ENCODE measurements around the gene MRPL34. TPM values are rescaled to one million over a fixed set of nuclear protein-coding genes. Genes with fewer than 3 reads are reported as not detected.

MRPL34 gene
- total RNA-seq, 4 donors from 2014 or later: 42.7 to 89.5 (median 73.1) TPM

DNA sequence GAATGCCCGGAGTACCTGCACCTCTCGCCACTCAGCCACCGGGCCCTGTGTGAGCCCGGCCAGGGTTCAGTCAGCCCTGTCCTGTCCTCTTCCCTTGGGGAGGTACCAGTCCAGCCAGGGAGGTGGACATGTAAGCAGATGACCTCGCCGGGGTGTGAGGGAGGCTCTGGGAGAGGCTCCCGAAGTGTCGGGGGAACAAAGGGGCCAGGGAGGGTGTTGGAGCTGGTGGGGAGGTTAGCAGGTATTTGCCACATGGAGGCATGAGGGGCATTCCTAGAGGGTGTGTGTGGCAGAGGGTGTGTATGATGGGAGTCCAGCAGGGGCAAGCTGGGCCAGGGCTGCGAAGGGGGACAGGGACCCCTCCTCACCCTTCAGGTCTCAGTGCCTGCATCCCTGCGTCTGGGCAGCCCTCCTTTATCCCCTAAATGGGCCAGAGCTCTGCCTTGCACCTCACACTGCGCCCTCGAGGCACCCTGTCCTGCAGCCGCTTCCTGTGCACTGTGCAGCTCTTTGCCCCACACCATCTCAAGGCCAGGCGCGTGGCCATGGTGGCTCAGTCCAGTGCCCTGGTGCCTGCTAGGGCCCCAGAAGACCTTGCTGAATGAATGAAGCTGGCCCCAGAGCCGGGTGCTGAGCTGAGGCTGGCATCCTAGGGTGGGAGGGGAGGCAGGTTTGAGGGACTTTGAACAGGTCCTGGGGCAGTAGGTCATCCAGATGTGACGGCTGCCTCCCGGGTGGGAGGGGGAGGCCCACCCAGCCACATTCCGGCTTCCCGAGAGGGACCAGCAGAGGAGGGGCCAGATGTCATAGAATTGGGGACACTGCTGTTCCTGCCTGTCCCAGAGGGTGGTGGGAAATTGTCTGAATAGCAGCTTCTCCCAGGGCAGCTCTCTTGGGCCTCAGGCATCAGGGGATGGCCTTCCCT, 6.8 kb downstream of the MRPL34 start:
- 68% methylated on average over 17 of the region's 20 CpGs for WGBS
- Histone ChIP-seq H3K9me3 (no peaks in the 10 kb centered on the region), H3K27ac (no peak overlapping the region), H3K4me3 (no peak overlapping the region), H3K27me3 (no peaks in the 10 kb centered on the region), H3K36me3 (peaks cover 28% of the 10 kb centered on the region), H3K4me1 (peaks cover 30% of the 10 kb centered on the region)
- TF ChIP-seq POLR2A (IDR thresholded peaks at IDR 0.05) (no peak), EP300 (IDR thresholded peaks at IDR 0.05) (no peak), POLR2AphosphoS5 (IDR thresholded peaks at IDR 0.05) (no peak), CTCF (IDR thresholded peaks at IDR 0.05) (no peak)
- DNase-seq (ENCODE audit: low spot score in 2 of 2): no peak

DNA sequence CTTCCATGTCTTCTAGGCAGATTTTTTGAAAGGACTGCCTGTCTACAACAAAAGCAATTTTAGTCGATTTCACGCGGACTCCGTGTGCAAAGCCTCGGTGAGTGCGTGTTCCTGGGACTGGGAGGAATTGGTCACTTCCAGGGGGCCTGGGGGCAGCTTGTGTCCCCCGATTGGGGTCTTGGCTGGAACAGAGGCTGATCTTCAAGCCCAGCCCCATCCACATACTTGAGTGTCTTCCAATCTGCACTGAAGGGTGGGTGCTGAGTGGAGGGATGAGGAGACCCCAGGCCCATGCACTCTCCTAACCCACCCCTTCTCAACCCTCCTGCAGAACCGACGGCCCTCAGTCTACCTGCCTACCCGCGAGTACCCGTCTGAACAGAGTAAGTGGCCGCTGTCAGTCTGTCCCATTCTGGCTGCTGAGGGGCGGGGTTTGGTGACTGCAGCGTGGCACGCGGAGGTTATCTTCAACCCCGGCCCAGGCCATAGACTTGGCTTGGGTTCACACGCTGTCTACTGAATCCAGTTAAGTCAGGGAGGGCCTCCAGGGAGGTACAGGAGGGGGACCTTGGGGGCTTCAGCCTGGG, 8.4 kb downstream of the MRPL34 start:
- WGBS: 88% methylated on average over 17 of the region's 19 CpGs
- TF ChIP-seq EP300 (IDR thresholded peaks at IDR 0.05): no peak
- TF ChIP-seq POLR2A (IDR thresholded peaks at IDR 0.05): no peak
- no peak for TF ChIP-seq CTCF (IDR thresholded peaks at IDR 0.05)
- no peak for TF ChIP-seq POLR2AphosphoS5 (IDR thresholded peaks at IDR 0.05)
- peaks cover 24% of the 10 kb centered on the region for H3K4me1 ChIP-seq
- no peaks in the 10 kb centered on the region for H3K27me3 ChIP-seq
- no peak overlapping the region for H3K27ac ChIP-seq
- no peaks in the 10 kb centered on the region for H3K9me3 ChIP-seq
- DNase-seq (ENCODE audit: low spot score in 2 of 2): no peak
- H3K36me3 ChIP-seq: peaks cover 36% of the 10 kb centered on the region
- H3K4me3 ChIP-seq: no peak overlapping the region

DNA sequence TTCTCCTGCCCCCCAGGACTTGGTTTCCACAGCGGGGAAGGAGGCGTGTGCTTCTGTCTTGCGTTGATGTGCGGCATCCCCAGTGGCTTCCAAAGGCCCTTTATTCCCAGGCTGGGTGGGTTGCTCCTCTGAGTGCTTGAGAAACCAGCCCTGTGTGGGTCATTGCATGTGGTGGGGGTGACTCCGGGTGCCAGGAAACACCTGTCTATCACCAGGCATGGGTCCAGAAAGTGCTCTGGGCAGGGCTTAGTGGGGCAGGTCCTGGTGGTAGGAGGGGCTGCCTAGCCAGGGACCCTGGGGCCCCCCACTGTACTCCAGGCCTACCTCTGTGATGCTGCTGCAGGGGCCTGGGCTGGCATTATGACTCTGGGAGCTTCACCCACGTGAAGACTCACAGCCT, 13.3 kb downstream of the MRPL34 start:
- H3K27me3 ChIP-seq: no peaks in the 10 kb centered on the region
- H3K4me1 ChIP-seq: peaks cover 7% of the 10 kb centered on the region
- H3K27ac ChIP-seq: no peak overlapping the region
- TF ChIP-seq POLR2A (IDR thresholded peaks at IDR 0.05): no peak
- no peak for TF ChIP-seq CTCF (IDR thresholded peaks at IDR 0.05)
- TF ChIP-seq EP300 (IDR thresholded peaks at IDR 0.05): no peak
- TF ChIP-seq POLR2AphosphoS5 (IDR thresholded peaks at IDR 0.05): no peak
- 98% methylated on average over 4 of the region's 6 CpGs for WGBS
- no peak overlapping the region for H3K4me3 ChIP-seq
- no peaks in the 10 kb centered on the region for H3K9me3 ChIP-seq
- peaks cover 57% of the 10 kb centered on the region for H3K36me3 ChIP-seq
- no peak for DNase-seq (ENCODE audit: low spot score in 2 of 2)

- DNase-seq (ENCODE audit: low spot score in 2 of 2): no peak
- H3K36me3 ChIP-seq: peaks cover 51% of the 10 kb centered on the region
- H3K27ac ChIP-seq: no peak overlapping the region
- H3K27me3 ChIP-seq: no peaks in the 10 kb centered on the region
- no peaks in the 10 kb centered on the region for H3K9me3 ChIP-seq
- no peak overlapping the region for H3K4me3 ChIP-seq
- no peak for TF ChIP-seq EP300 (IDR thresholded peaks at IDR 0.05)
- no peak for TF ChIP-seq POLR2AphosphoS5 (IDR thresholded peaks at IDR 0.05)
- no peak for TF ChIP-seq POLR2A (IDR thresholded peaks at IDR 0.05)
- TF ChIP-seq CTCF (IDR thresholded peaks at IDR 0.05): no peak
- 93% methylated on average over 34 of the region's 40 CpGs for WGBS
- H3K4me1 ChIP-seq: peaks cover 12% of the 10 kb centered on the region
Observed at GRCh38 chr19:17319473-17320238, 14.0 kb downstream of the MRPL34 start.
